ENCODE measurements around the gene MOB2.

Gene MOB2

DNA sequence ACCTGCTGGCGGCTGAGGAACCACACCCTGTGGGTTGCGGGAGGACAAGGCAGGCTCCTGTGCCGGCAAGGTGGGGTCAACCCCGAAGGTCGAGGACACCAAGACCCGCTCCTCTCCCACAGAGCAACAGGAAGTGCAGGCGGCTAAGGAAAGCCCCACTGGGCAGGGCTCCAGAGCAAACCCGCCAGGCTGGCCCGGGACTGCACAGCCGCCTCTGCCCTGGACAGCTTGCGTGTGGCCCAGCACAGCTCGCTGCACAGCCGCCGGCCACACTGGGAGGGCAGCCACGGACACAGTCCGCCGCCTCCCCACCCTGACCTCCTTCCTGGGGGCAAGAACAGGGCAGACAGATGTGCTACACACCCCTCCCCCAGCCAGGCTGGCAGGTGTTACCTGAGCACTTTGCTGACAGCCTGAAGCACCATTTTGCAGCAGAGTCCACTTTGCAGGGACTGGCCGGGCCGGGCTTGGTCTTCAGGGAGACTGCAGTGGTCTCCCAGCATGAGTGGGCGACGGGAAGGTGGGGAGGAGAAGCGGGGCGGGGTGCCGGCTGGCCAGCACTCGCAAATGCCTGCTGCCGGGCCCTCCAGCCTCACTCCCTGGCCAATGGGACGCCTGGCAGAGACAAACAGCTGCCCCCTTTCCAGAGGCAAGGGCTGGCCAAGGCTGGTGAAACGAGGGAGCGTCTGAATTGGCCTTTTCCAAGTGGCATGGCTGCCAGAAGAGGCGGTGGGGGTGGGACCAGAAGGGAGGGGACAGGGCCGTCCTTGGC is at the start of gene MOB2:
Gene MOB2, minus strand, starts transcription at position 726 of the 772 bp plus-strand sequence. Its CDS starts 223 bp downstream, at position 503.
- no peak for DNase-seq

DNA sequence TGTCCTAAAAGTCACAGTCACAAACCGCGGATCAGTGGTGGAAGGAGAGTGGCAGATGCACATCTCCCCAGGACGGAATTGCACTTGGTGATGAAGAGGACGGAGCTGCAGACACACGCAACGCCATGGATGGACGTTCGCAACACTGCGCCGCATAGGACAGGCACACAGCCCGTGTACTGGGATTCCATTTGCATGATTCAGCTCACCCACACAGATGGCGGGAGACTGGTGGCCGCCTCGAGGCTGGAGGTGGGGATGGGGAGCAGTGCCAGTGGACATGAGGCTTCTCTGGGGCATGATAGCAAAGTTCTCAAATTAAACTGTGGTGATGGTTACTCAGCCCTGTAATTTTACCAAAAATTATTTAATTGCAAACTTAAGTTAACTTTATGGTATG is 48.1 kb upstream of the MOB2 start:
- DNase-seq: no peak

GRCh38 chr11:1534171-1534570 is 47.6 kb upstream of the MOB2 start:
- DNase-seq: no peak

DNA sequence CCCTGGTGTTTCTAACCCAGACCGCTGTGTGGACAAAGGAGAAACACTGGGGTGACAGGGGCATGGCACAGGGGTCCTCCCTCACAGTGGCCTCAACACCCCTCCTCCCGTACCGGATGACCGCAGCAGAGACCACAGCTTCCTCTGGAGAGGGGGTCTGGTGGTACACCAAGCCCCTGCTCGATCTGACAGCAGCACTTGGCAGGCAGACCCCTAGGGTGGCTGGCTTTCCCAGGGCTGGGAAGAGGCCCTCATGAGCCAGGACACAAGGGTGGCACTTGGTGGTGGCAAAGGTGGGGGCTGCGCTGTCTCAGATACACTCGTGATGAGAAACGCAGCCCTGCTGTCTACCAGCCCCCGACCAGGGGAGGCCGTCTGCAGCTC is 46.8 kb upstream of the MOB2 start:
- no peak for DNase-seq

DNA sequence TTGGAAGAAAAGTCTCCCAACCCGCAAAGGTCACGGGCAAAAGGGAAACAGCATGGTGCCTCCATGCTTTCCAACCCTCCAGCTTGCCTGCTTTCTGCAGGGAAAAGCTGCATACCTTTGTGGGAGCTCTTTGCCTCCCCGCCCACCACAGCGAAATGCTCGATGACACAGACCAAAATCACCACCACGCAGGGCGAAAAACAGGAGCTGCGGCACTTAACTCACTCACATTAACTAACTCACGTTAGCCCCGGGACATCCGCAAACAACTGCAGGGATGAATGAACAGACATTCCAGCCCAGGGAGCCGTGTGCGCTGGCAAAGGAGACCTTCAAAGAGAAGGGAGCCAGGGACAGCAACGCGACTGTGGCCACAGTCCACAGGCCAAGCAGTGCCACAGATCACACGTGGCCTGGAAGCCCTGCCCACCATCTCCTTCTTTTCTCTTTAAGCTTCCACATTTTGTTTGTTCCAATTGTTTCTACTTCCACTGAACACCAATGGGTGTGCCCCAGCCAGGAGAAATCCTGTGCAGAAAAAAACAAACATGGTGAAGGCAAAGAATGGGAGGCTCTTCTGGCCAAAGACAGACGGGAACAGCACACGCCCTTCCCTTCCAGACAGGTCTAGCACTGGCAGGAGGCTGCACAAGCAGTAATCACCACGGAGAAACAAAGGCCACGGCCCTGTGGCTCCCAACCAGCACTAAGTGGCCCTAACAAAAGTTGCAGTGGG is 46.2 kb upstream of the MOB2 start:
- DNase-seq: no peak

DNA sequence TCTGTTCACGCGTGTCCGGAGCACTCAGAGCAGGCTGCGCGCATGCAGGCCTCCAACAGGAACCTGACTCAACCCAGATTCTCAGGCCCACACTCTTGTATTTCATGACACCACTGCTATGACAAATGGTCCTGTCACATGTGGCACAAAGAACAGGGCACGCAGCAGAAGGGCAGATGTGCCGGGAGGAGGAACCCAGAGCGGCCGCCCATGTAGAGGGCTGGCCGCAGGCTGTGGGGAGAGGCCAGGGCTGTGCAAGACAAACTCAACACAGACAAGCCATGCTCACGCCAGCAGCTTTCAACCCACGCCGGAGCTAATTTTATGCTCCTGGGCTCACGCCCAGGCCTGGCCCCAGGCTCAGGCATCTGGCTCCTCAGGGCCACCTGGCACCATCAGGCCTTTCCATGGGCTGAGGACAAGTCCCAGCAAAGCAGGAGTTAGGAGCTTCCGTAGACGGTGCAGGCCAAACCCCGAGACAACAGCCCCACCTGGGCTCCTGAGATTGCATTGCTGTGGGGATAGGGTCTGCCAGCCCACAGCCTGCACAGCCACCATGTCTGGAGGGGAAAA is 45.5 kb upstream of the MOB2 start:
- no peak for DNase-seq

- no peak for DNase-seq
These were observed 45.0 kb upstream of the MOB2 start for GRCh38 chr11:1531449-1532013.

DNA sequence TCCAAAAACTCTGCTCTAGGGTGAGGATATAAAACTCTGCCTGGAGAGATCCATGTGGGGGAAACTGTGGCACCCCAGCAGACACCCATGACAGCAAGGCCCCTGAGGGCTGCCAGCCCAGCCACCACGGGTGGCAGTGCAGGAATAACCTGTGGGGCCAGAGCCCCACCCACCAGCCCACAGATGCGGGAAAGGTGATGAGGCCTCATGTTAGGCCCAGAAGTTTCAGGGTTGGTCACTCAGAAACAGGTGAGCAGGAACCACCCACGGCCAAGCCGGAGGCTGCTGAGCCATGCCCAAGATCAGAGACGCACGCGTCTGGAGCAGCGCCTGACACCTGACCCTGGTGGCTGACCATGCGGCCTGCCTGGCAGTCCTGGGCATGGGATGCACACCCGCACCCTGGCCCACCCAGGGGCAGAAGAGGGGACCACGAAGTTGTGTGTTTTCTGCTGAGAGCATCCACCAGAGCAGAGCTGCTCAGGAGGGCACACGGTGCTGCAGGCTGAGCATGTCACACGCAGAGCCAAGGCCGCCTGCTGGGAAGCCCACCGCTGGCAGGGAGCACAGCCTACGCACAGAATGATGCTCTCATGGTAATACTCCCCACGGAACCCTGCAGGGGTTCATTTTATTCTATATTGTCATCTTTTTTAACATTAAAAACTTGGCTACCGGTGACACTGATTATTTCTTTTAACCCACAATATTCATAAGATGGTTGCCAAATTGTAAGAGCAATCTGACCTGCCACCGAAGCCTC is 44.3 kb upstream of the MOB2 start:
- no peak for DNase-seq

- DNase-seq: no peak
These were observed 43.2 kb upstream of the MOB2 start for GRCh38 chr11:1529774-1530173.

GRCh38 chr11:1529286-1529685 is 42.7 kb upstream of the MOB2 start:
- DNase-seq: no peak

DNA sequence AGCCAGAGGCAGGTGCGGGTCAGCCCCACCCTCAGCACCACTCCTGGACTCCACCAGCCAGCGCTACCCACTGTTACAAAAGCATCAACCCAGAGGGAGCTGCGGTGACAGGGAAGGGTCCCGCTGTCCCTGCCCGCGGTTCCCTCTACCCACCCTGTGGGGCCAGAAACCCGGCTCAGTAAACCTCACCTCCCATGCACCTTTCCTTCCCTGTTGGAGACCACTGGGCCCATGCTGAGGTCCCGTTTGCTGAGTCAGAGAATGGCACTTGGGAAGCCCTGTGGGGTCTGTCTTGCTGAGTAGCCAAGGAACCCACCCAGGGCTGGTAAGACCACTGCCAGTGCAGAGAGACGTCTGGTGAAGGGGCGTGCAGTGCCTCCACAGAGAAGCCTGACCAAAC is 42.1 kb upstream of the MOB2 start:
- no peak for DNase-seq

DNA sequence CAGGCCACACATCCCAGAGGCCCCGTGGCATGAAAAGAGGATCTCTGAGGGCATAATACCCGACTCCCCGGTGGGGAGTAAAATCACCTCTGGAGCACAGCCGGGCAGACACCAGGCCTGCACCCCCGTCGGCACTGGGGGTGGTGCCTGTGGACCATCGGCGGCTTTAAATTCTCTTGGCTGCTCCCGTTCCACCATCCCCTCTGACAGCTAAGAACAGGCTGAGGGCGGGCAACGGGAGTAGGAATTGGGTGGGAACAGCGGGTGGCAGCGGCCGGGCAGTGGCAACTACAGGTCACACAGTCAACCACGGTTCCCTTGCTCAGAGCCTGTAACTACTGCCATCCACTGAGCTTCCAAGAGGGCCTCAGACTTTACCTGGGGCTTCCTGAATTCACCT is 40.2 kb upstream of the MOB2 start:
- DNase-seq: no peak

GRCh38 chr11:1523779-1524178 is 37.2 kb upstream of the MOB2 start:
- DNase-seq: no peak

DNA sequence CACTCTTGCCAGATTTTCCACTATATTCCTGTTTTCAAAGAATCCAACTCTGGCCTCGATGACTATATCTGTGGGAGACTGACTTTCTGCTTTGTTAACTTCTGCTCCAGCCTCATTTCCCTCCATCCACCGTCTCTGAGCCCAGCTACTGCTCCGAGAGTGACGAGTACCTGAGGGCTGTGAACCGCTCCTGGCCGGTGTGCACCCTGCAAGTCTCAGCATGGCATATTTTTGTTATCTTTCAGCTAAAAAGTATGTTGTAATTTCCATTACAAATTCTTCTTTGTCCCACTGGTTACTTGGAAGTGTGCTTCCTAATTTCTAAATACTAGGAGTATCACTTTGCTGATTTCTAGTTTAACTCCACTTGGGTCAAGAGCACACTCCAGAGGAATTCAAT is 36.5 kb upstream of the MOB2 start:
- no peak for DNase-seq

DNA sequence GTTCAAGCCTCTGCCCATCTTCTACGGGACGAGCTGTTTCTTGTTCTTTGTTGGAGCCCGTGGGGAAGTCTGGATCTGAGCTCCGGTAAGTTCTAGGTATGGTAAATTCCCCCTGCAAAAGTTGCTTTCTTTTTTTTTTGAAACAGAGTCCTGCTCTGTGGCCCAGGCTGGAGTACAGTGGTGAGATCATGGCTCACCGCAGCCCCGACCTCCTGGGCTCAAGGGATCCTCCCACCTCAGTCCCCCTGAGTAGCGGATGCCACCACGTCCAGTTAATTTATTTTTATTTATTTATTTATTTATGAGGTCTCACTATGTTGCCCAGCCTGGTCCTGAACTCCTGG is 35.5 kb upstream of the MOB2 start:
- DNase-seq: no peak

- DNase-seq: no peak
These were observed 35.0 kb upstream of the MOB2 start for GRCh38 chr11:1521382-1522080.

DNA sequence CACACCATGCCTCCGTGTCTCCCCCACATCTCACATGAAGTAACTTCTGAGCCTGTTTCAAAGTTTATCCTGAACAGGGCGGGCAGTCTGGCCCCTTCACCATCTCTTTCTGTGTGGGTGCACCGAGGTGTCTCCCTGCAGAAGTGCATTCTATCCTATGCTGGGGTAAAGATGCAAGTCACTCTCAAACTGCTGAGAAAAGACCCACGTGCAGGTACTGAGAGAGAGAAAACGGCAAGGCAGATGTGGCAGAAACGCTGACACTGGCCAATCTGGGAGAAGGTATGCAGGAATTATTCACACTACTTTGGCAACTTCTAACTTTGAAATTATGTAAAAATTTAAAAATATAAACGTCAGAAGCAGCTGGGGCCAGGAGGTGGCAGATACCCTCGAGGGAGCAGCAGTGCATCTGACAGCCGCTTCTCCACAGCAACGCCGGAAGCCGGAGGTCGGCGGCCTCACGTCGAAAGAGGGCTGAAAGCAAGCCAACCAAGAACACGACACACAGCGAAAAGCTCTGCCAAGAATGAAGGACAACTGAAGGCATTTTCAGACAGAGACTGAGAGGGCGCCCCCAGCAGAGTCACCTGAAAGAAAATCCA is 34.2 kb upstream of the MOB2 start:
- DNase-seq: no peak

DNA sequence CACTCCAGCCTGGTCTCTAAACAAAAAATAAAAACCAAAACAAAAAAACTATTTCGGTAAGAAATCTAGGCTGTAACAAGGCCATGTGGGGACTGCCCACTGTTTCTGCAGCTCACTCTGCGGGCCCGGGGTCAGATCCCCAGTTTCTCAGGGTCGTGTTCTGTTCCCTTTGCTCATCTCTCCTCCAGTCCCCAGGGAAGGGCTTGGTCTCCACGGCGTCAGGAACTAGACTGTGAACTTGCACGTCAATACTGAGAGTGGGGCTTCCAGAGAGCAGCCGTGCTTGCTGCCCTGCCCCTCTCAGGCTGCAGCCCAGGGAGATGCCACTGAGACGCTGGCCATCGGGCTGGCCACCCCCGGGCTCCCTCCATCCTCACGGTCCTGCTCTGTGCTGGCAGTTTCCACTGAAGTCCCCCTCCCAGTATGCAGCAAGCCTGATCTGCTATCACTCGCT is 33.7 kb upstream of the MOB2 start:
- DNase-seq: no peak

DNA sequence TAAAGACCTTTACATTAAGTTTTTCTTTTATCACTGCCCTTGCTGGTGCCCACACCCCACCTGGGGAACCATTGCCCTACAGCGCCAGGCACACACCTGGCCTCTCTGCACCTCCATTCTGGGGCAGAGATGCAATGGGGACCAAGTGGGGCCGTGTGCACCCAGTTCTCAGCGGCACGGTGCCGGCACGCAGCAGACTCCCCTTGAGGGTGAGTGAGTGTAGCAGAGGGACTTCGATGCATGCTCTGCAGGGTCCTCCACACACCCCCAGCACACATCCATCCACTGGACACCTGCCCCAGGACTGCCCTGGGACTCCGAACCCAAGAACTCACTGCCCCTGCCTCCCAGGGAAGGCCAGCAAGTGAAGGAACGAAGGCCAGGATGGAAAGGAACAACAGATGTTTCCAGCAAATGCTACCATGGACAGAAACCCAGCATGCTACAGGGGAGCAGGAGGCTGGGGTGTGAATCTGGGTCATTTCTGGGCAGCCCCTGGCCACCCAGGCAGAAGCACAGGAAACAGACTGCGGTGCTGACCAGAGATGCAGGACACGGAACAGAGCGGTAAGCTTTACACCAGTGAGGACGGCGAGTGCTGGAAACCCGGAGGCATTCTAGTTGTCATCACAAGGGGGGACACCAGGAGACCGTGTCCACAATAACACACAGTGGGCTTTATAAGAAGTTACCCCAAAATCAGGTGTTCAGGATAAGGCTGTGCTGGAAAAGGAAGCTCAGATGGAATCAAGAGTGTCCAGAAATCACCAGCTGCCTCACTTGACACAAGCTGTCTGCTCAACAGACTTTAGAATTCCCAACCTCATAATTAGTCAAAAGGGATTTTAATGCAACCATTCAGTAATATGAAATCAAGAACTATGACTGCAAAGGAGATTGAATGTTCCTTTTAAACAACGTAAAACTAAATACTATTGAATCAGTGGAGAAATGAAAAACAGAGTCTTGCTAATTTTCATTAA is 32.7 kb upstream of the MOB2 start:
- no peak for DNase-seq

DNA sequence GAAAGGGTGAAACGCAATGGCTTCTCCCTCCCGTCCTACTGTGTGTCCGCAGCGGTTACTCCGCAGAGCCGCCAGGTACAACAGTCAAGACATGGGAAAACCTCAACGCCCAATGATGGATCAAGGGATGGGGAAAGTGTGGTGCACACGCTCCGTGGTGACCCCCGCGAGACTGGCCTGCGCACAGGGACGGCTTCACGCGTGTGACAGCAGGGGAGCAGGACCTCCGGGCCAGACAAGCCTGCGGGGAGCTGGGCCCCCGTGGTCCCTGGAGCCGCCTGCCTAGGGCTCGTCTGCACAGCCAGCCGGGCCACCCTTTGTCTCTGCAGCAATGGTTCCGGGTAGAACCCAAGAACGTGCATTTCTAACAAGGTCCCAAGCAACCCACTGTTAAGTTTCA is 31.7 kb upstream of the MOB2 start:
- no peak for DNase-seq

Data from activated CD8-positive, alpha-beta memory T cell treated with anti-CD3 and anti-CD28 coated beads, Interleukin-2, amount 50 U/mL, for 4 hours (primary cell).